Measurements from ENCODE around the gene ASCC1.

GRCh38 chr10:72158176-72158575 is 57.9 kb downstream of the ASCC1 start:
- TF ChIP-seq, protein P1, sequence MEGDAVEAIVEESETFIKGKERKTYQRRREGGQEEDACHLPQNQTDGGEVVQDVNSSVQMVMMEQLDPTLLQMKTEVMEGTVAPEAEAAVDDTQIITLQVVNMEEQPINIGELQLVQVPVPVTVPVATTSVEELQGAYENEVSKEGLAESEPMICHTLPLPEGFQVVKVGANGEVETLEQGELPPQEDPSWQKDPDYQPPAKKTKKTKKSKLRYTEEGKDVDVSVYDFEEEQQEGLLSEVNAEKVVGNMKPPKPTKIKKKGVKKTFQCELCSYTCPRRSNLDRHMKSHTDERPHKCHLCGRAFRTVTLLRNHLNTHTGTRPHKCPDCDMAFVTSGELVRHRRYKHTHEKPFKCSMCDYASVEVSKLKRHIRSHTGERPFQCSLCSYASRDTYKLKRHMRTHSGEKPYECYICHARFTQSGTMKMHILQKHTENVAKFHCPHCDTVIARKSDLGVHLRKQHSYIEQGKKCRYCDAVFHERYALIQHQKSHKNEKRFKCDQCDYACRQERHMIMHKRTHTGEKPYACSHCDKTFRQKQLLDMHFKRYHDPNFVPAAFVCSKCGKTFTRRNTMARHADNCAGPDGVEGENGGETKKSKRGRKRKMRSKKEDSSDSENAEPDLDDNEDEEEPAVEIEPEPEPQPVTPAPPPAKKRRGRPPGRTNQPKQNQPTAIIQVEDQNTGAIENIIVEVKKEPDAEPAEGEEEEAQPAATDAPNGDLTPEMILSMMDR (conservative IDR thresholded peaks at IDR 0.05; ENCODE audit: low read depth, low read length), result no peak
- TF ChIP-seq EZH2phosphoT487 (IDR thresholded peaks at IDR 0.05; ENCODE audit: borderline replicate concordance, low read length), result no peak

Data from PC-3 (cell line).